HepG2 (cell line): ENCODE measurements around the gene C11orf65. TPM values are rescaled to one million over a fixed set of nuclear protein-coding genes. Genes with fewer than 3 reads are reported as not detected.

Source experiments
- CREB3 ChIP-seq: sonication (generic); formaldehyde crosslinking; IDR thresholded peaks from 2 replicates; pipeline ENCODE4 v1.5.0; 2020; ENCODE audit warnings: missing genetic modification reagents
- E2F2 ChIP-seq: sonication (generic); formaldehyde crosslinking; IDR thresholded peaks from 2 replicates; pipeline ENCODE4 v1.4.0; 2020; ENCODE audit warnings: missing genetic modification reagents, borderline replicate concordance
- ELF1 ChIP-seq: sonication (generic); formaldehyde crosslinking; IDR thresholded peaks from 2 replicates; pipeline ENCODE4 v1.4.0; 2020; ENCODE audit warnings: missing genetic modification reagents
- HDAC2 ChIP-seq: sonication (generic); formaldehyde crosslinking; IDR thresholded peaks from 2 replicates; pipeline ENCODE4 v1.4.0; 2020; ENCODE audit warnings: missing genetic modification reagents
- JARID2 ChIP-seq: sonication (generic); formaldehyde crosslinking; IDR thresholded peaks from 2 replicates; pipeline ENCODE4 v1.8.1; 2023; ENCODE audit warnings: missing genetic modification reagents, inconsistent platforms; ENCODE audit not compliant: insufficient replicate concordance
- NFIB ChIP-seq: sonication (generic); formaldehyde crosslinking; IDR thresholded peaks from 2 replicates; pipeline ENCODE4 v1.9.0; 2021; ENCODE audit warnings: missing genetic modification reagents, mild to moderate bottlenecking, borderline replicate concordance
- PRMT3 ChIP-seq: sonication (generic); formaldehyde crosslinking; IDR thresholded peaks from 2 replicates; pipeline ENCODE4 v1.8.1; 2022; ENCODE audit warnings: low read depth, mild to moderate bottlenecking, moderate library complexity, missing genetic modification reagents, borderline replicate concordance
- RBAK ChIP-seq: sonication (generic); formaldehyde crosslinking; IDR thresholded peaks from 2 replicates; pipeline ENCODE4 v1.5.1; 2020; ENCODE audit warnings: mild to moderate bottlenecking, missing genetic modification reagents
- SAP130 ChIP-seq: IDR thresholded peaks from 2 replicates; pipeline ENCODE4 v1.6.1; 2016; ENCODE audit warnings: low read depth
- SRY ChIP-seq: sonication (generic); formaldehyde crosslinking; IDR thresholded peaks from 2 replicates; pipeline ENCODE4 v1.8.0; 2022; ENCODE audit warnings: mild to moderate bottlenecking, missing genetic modification reagents
- USF2 ChIP-seq, 2 experiments: sonication (generic) in 1 of 2; formaldehyde crosslinking in 1 of 2; IDR thresholded peaks; 2 replicates each; pipeline versions ENCODE4 v1.5.1 to v1.6.1; 2011 to 2020; ENCODE audit warnings: borderline replicate concordance in 1 of 2, low read depth in 1 of 2, low read length in 1 of 2, mild to moderate bottlenecking in 1 of 2, missing genetic modification reagents in 1 of 2, moderate library complexity in 1 of 2
- ZBTB43 ChIP-seq: sonication (generic); formaldehyde crosslinking; conservative IDR thresholded peaks from 2 replicates; pipeline ENCODE4 v1.4.0; 2020; ENCODE audit warnings: missing genetic modification reagents
- ZMYM4 ChIP-seq: sonication (generic); formaldehyde crosslinking; IDR thresholded peaks from 2 replicates; pipeline ENCODE4 v1.8.1; 2023; ENCODE audit warnings: mild to moderate bottlenecking, missing genetic modification reagents
- ZNF280D ChIP-seq: sonication (generic); formaldehyde crosslinking; IDR thresholded peaks from 2 replicates; pipeline ENCODE4 v1.5.1; 2020; ENCODE audit warnings: mild to moderate bottlenecking, missing genetic modification reagents
- ZNF282 ChIP-seq: fragments of 450-650 bp; IDR thresholded peaks from 2 replicates; pipeline ENCODE4 v1.6.1; 2018; ENCODE audit not compliant: partially characterized antibody
- ZNF607 ChIP-seq: sonication (generic); formaldehyde crosslinking; IDR thresholded peaks from 2 replicates; pipeline ENCODE4 v1.5.1; 2020; ENCODE audit warnings: missing genetic modification reagents, mild to moderate bottlenecking, borderline replicate concordance
- ZNF891 ChIP-seq: sonication (generic); formaldehyde crosslinking; IDR thresholded peaks from 2 replicates; pipeline ENCODE4 v1.5.0; 2020; ENCODE audit warnings: mild to moderate bottlenecking, missing genetic modification reagents
- ZSCAN22 ChIP-seq: sonication (generic); formaldehyde crosslinking; IDR thresholded peaks from 2 replicates; pipeline ENCODE4 v1.4.0; 2020; ENCODE audit warnings: mild to moderate bottlenecking, missing genetic modification reagents
- polyA plus RNA-seq, 8 experiments: library from polyadenylated mRNA; depleted of rRNA in 3 of 8; stranded (reverse) in 7 of 8; unstranded in 1 of 8; fragments of >200 nt; fragmentation: Illumina TruSeq in 4 of 8; extraction: Trizol in 4 of 8; gene quantifications; 2 replicates each; pipeline versions ENCODE4 v1.2.1 to v1.2.3, GENCODE V29; 2011 to 2016; ENCODE audit warnings: low read depth in 4 of 8, missing spikeins in 1 of 8, mixed read lengths in 1 of 8; ENCODE audit not compliant: insufficient read depth in 1 of 8
- total RNA-seq, 5 experiments: library from RNA; depleted of rRNA; stranded (reverse); fragments of >200 nt; fragmentation: Illumina TruSeq; extraction: Trizol; gene quantifications; 2 replicates each; pipeline ENCODE4 v1.2.3, GENCODE V29; 2016; ENCODE audit warnings: low read depth in 1 of 5

C11orf65 gene
- total and polyA plus RNA-seq, 2 of the 13 experiments (the other 11 are each of a cell fraction or from before 2014, with no cell fraction given): 0.38 to 0.42 TPM

- peak; percentile 94 for TF ChIP-seq SAP130 (CRISPR knock-in tag)
- TF ChIP-seq PRMT3 (CRISPR knock-in tag): no peak
- TF ChIP-seq HDAC2: no peak
- TF ChIP-seq CREB3: no peak
- TF ChIP-seq NFIB (CRISPR knock-in tag): no peak
- TF ChIP-seq ZNF607: peak; percentile 60; the same call in 1 of the 2 replicates
- no peak for TF ChIP-seq SRY (CRISPR knock-in tag)
- TF ChIP-seq ZNF280D (CRISPR knock-in tag): no peak
- no peak for TF ChIP-seq ZSCAN22 (CRISPR knock-in tag)
- no peak for TF ChIP-seq E2F2 (CRISPR knock-in tag)
- TF ChIP-seq ELF1 (CRISPR knock-in tag): peak; percentile 56; the same call in 1 of the 2 replicates
- TF ChIP-seq ZNF282: no peak
- TF ChIP-seq ZNF891 (CRISPR knock-in tag): 0 out of 2 replicates have a peak, but pooled peaks have one; percentile 18
- no peak for TF ChIP-seq JARID2 (CRISPR knock-in tag)
- TF ChIP-seq ZMYM4: peak; percentile 94
- TF ChIP-seq ZBTB43 (CRISPR knock-in tag): no peak
- no peak for TF ChIP-seq RBAK (CRISPR knock-in tag)
- TF ChIP-seq USF2 (IDR thresholded peaks at IDR 0.05; ENCODE audit: low read depth, low read length): no peak
- TF ChIP-seq USF2 (CRISPR knock-in tag; IDR thresholded peaks at IDR 0.05; ENCODE audit: borderline replicate concordance): no peak
Measured at GRCh38 chr11:108467091-108467823, at the start of gene C11orf65 (continued).
